ENCODE results near the gene UCK1.

UCK1 gene

DNA sequence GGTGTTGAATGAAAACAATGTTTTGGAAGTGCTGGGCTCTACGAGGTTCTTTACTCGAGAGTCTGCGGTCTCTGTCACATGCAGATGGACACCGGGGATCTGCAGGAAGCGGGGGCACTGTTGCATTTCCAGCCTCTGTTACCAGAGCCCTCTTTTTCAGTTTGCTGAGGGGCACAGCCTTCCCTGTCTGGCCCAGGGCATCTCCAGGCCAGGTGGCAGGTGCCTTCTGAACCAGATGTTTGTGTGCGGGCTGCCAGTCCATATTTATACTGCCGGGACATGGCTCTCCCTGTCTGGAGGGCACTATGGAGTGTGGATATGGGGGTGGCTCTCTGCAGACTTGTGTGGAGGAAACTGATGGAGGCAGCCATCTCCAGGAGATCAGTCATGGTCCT, 47.0 kb downstream of the UCK1 start:
- Mint-ChIP-seq H3K27me3 (ENCODE audit: low read depth, poor library complexity) (peaks cover 10% of the 10 kb centered on the region), H3K27ac (peak overlapping the region; percentile 45), H3K9me3 (no peaks in the 10 kb centered on the region), H3K4me1 (no peaks in the 10 kb centered on the region), H3K4me3 (no peak overlapping the region), H3K36me3 (ENCODE audit: low read depth) (peaks cover 70% of the 10 kb centered on the region)
- no peak for DNase-seq
- TF ChIP-seq, protein P1, sequence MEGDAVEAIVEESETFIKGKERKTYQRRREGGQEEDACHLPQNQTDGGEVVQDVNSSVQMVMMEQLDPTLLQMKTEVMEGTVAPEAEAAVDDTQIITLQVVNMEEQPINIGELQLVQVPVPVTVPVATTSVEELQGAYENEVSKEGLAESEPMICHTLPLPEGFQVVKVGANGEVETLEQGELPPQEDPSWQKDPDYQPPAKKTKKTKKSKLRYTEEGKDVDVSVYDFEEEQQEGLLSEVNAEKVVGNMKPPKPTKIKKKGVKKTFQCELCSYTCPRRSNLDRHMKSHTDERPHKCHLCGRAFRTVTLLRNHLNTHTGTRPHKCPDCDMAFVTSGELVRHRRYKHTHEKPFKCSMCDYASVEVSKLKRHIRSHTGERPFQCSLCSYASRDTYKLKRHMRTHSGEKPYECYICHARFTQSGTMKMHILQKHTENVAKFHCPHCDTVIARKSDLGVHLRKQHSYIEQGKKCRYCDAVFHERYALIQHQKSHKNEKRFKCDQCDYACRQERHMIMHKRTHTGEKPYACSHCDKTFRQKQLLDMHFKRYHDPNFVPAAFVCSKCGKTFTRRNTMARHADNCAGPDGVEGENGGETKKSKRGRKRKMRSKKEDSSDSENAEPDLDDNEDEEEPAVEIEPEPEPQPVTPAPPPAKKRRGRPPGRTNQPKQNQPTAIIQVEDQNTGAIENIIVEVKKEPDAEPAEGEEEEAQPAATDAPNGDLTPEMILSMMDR (IDR thresholded peaks at IDR 0.05), result no peak

DNA sequence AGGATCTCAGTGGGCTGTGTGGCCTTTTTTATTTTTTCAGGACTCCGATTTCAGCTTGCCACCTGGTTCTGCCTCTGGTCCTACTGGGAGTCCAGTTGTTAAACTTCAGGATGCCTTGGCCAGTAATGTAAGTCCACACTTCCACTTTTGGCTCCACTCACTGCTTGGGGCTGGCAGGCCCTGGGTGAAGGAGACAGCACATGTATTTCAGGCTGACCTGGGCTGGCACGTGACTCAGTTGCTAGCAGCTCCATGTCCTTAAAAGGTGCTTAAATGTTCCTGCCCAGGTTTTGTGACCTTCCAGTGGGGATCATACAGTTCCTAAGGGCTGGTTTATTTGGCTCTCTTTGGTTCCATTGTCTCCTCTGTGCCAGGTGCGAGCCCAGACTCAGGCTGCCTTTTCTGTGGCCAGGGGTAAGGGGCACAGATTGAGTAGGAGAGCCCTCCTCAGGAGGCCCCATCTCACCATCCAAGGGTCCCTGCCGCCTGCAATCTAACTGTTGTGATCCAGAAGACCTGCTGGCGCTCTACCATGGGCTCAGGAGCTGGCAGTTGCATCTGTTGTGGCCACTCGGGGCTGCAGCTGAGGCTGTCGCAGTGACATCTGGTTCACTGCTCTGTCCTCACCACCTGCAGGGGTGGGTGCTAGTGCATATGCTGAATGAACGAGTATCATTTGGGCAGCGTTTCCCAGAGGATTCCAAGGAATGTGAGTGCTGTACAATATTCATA, 47.6 kb downstream of the UCK1 start:
- no peaks in the 10 kb centered on the region for H3K9me3 Mint-ChIP-seq
- peaks cover 10% of the 10 kb centered on the region for H3K27me3 Mint-ChIP-seq (ENCODE audit: low read depth, poor library complexity)
- no peak overlapping the region for H3K4me3 Mint-ChIP-seq
- no peak overlapping the region for H3K27ac Mint-ChIP-seq
- no peaks in the 10 kb centered on the region for H3K4me1 Mint-ChIP-seq
- TF ChIP-seq, protein P1 (IDR thresholded peaks at IDR 0.05), result no peak
- no peak for DNase-seq
- H3K36me3 Mint-ChIP-seq (ENCODE audit: low read depth), result peaks cover 70% of the 10 kb centered on the region

DNA sequence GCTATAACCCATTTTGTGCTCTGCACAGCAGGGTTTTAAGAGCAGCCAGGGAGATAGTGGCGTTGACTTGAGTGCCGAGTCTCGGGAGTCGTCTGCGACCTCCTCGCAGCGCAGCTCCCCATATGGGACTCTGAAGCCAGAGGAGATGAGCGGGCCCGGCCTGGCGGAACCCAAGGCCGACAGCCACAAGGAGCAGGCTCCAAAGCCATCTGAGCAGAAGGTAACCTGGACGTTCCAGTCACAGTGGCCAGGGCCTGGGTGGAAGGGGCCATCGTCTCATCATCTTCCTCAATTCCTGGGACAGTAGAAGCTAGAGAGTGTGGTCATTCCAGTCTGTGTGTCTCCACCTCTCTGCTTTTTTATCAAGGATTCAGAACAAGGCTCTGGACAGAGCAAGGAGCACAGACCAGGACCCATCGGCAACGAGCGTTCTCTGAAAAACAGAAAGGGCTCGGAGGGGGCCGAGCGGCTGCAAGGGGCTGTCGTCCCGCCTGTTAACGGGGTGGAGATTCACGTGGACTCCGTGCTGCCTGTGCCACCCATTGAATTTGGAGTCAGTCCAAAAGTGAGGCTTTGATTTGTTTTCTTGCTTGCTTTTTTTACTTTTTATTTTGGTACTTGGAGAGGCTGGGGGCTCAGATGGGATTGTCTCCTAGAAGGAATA, 48.6 kb downstream of the UCK1 start:
- H3K9me3 Mint-ChIP-seq, result no peaks in the 10 kb centered on the region
- peaks cover 10% of the 10 kb centered on the region for H3K27me3 Mint-ChIP-seq (ENCODE audit: low read depth, poor library complexity)
- TF ChIP-seq, protein P1 (IDR thresholded peaks at IDR 0.05), result no peak
- H3K4me3 Mint-ChIP-seq, result no peak overlapping the region
- peak overlapping the region; percentile 83 for H3K27ac Mint-ChIP-seq
- no peak for DNase-seq
- no peaks in the 10 kb centered on the region for H3K4me1 Mint-ChIP-seq
- peaks cover 65% of the 10 kb centered on the region for H3K36me3 Mint-ChIP-seq (ENCODE audit: low read depth)

DNA sequence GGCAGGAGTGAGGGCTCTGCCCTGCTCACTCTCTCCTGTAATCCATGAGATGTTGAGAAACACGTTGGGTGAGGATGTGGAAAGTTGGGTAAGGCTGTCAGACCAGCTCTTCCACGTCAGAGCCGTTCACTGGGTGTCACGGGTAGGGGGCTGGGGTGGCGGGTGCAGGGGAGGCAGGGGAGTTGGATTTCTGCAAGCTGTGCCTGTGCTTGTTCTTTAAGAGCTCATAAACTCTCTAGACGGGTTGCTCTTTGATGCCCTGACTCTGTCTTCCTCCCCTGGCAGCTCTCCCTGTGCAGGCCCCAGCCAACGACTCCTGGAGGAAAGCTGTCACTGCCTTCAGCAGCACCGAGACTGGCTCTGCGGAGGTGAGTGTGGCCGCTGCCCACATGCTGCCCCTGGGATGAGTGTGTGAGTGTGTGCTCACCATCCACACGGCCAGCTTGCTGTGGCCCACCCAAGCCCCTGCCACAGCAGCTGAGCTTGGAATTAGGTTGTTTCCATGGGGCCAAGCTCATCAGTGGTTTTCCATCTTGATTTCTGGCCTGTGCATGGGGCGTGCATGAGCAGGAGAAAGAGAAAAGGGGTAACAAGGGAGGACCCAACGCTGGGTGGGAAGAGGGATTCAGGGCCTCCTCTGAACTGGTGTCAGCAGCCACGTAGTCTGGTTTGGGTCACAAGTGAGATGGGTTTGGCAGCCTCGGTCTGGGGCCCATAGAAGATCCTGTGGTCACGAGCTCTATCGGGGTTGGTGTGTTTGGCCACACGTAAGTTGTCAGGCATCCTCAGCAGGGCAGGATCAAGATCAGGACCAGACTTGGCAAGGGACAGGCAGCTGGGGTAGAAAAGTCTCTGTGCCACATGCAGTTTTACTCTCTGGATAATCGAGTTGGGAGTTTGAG, 49.4 kb downstream of the UCK1 start:
- no peaks in the 10 kb centered on the region for H3K4me1 Mint-ChIP-seq
- H3K27ac Mint-ChIP-seq, result peak overlapping the region; percentile 83
- no peak overlapping the region for H3K4me3 Mint-ChIP-seq
- H3K9me3 Mint-ChIP-seq, result no peaks in the 10 kb centered on the region
- peaks cover 10% of the 10 kb centered on the region for H3K27me3 Mint-ChIP-seq (ENCODE audit: low read depth, poor library complexity)
- DNase-seq, result no peak
- TF ChIP-seq, protein P1 (IDR thresholded peaks at IDR 0.05), result no peak
- H3K36me3 Mint-ChIP-seq (ENCODE audit: low read depth), result peaks cover 58% of the 10 kb centered on the region

DNA sequence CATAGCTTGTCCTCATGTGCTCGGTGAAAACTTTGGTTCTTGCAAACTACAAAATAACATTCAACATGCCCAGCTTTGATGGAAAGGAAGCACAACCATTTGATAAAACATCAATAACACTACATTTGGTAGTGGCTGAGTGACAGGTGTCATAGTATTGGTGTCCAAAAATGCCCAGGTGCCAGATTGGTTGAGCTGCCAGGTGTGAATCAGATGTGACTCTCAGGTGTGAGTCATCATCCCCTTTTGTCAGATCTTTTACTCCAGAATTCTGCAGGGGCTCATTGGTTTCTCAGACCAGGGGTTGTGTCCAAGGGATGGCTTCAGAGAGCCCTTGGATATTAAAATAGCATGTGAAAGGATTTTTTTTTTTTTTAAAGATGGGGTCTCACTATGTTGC, 50.8 kb downstream of the UCK1 start:
- TF ChIP-seq, protein P1 (IDR thresholded peaks at IDR 0.05), result no peak
- no peak overlapping the region for H3K27ac Mint-ChIP-seq
- no peak overlapping the region for H3K4me3 Mint-ChIP-seq
- peaks cover 48% of the 10 kb centered on the region for H3K36me3 Mint-ChIP-seq (ENCODE audit: low read depth)
- no peaks in the 10 kb centered on the region for H3K9me3 Mint-ChIP-seq
- H3K4me1 Mint-ChIP-seq, result no peaks in the 10 kb centered on the region
- H3K27me3 Mint-ChIP-seq (ENCODE audit: low read depth, poor library complexity), result peaks cover 10% of the 10 kb centered on the region
- DNase-seq, result no peak

Measured in nephron progenitor cell (in vitro differentiated cells).